ENCODE measurements around the gene RAB4B. TPM values are rescaled to one million over a fixed set of nuclear protein-coding genes. Genes with fewer than 3 reads are reported as not detected.
"Not testable (repeated sequence)": the region's sequence is repeated elsewhere in the genome, so short reads cannot be mapped to it uniquely, and the experiment has no call there.

RAB4B gene
- 13.3 TPM for total RNA-seq
- long read RNA-seq, partial matches to known transcripts, result 3 of 6 reads
- long read RNA-seq, other reads (novel, unspliced or antisense), result 1 of 6 reads

DNA sequence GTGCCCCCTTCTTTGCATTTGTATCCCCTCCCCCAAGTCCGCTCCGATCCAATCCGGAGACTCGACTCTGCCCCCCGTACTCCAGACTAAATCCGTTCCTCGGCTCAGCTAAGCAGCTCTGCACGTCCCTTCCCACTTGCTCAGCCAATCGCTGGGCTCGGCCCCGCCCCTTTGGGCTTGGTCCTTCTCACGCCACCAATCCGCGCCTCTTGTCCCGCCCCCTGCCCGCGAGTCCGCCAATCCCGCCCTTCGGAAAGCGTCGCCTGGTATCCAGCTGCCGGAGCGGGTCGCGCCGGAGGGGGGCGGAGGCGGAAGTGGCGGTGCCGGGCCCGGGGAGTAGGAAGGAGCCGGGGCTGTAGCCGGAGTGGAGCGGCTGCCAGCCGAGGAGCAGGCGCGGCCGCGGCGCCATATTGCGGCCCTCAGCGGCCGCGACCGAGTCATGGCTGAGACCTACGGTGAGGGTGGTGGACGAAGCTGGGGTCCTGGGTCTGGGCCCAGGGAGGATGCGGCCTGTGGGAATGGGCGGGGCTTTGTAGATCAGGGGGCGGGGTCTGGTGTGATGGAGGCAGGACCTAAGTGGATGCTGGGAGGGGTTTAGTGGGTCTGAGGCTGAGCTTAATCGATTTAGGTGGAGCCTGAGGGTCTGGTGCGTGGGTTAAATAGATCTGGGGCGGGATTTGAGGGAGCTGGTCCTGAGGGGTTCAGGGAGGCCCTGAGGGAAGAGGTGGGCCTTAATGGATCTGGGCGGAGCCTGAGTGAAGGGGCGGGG is at the start of gene RAB4B:
Gene RAB4B (plus strand): TSS at position 311 of the 769 bp plus-strand sequence. CDS start 129 bp downstream, at position 440.
- intact Hi-C loops (cut with DNase I), result loop anchor here (1.0 kb wide), 1 partner anchor 20 kb away; no protein-coding TSS in a partner anchor
- ATAC-seq, result peak; percentile 97

GRCh38 chr19:40730065-40730464 is 48.0 kb upstream of the RAB4B start:
- intact Hi-C loops (cut with DNase I); ATAC-seq; DNase-seq (ENCODE audit: missing footprints): not testable (repeated sequence)

More for the DNA sequence above, at the start of gene RAB4B:
- DNase-seq (ENCODE audit: missing footprints), result peak; percentile 100

DNA sequence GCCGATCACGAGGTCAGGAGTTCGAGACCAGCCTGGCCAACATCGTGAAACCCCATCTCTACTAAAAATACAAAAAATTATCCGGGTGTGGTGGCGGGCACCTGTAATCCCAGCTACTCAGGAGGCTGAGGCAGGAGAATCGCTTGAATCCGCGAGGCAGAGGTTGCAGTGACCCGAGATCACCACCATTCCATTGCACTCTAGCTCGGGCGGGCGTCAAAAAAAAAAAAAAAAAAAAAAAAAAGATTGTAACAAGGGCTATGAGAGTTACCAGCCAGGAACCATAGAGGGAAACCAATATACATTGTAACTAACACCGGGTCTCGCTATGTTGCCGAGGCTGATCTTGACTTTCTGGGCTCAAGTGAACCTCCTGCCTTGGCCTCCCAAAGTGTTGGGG is 45.7 kb upstream of the RAB4B start:
- intact Hi-C loops (cut with DNase I); ATAC-seq: not testable (repeated sequence)
- DNase-seq (ENCODE audit: missing footprints), result peak; percentile 8

- peak; percentile 43 for DNase-seq (ENCODE audit: missing footprints)
- intact Hi-C loops (cut with DNase I), result no loop called here
- no peak for ATAC-seq
Observed at GRCh38 chr19:40733149-40733548, 44.9 kb upstream of the RAB4B start.

DNA sequence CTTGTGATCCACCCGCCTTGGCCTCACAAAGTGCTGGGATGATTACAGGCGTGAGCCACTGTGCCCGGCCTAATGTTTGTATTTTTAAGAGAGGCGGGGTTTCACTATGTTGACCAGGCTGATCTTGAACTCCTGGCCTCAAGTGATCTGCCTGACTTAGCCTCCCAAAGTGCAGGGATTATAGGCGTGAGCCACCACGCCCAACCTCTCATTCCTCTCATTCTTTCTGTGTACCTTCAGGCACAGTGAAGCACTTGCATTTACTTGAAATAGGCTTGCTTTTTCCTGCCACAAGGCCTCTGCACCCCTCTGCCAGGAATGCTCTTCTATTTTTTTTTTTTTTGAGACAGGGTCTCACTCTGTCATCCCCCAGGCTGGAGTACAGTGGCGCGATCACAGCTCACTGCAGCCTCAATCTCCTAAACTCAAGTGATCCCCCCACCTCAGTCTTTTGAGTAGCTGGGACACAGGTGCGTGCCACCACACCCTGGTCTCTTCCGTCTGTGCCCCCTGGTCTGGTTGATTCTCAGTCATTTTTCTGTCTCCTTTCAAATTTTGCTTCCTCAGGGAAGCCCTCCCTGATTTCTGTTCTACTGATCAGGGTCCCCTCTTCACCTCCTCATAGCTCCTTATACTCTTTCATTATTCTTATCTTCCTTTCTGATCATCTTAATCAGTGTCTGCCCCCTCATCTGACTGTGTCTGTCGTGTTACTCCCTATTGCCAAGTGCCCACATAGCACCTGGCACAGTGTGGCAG is 42.9 kb upstream of the RAB4B start:
- DNase-seq (ENCODE audit: missing footprints), result peak; percentile 44
- ATAC-seq, result no peak
- intact Hi-C loops (cut with DNase I), result no loop called here

- no peak for ATAC-seq
- peak; percentile 42 for DNase-seq (ENCODE audit: missing footprints)
- intact Hi-C loops (cut with DNase I), result no loop called here
Observed at GRCh38 chr19:40736661-40737060, 41.4 kb upstream of the RAB4B start.

DNA sequence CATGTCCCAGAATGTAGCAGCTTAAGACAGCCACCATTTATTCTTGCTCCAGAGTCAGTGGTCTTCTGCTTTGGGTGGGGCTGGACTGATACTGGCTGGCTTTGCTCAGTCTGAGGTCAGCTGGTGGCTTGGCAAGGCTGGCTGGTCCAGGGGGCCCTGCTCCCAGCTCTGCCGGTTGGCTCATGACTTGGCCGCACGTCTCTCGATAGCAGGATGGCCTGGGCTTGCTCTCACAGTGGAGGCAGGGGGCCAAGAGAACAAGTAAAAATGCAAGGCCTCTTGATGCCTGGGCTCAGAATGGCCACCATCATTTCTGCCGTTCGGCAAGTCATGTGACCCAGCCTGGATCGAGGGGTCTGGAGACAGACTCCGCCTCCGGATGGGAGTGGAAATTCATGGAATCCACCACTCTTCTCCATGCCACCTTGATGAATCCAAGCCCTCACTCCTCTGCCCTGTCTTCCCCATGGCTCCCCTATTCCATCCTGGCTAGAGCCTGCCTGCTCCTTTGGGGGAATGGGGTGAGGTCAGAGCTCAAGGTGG is 40.9 kb upstream of the RAB4B start:
- peak; percentile 35 for ATAC-seq
- intact Hi-C loops (cut with DNase I), result no loop called here
- DNase-seq (ENCODE audit: missing footprints), result peak; percentile 71

DNA sequence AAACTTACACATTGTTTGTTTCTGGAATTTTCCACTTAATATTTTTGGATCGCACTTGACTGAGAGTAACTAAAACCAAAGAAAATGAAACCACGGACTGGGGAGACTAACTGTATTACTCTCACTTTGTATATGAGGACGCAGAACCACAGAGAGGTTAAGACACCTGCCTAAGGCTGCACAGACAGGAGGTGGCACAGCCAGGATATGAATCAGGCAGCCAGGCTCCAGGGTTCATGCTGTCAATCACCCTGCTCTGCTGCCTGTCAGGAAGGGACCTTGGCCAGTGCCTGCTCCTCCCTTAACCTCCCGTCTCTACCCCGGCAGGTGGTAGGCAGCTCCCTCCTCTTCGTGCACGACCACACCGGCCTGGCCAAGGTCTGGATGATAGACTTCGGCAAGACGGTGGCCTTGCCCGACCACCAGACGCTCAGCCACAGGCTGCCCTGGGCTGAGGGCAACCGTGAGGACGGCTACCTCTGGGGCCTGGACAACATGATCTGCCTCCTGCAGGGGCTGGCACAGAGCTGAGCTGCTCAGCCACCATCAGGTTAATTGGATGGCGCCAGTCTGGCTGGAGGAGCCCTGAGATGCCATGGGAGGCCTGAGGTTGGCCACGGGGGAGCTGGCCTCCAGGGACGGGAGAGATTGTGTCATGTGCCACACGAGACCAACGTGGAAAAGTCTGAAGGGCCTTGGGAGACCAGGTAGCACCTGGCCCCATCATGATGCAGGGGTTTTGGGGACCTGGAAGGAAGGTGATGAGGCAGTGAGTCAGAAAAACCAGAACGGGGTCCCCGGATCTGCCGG is 38.8 kb upstream of the RAB4B start:
- DNase-seq (ENCODE audit: missing footprints) (peak; percentile 53), ATAC-seq (no peak)
- intact Hi-C loops (cut with DNase I), result no loop called here

- peak; percentile 47 for DNase-seq (ENCODE audit: missing footprints)
- peak; percentile 12 for ATAC-seq
- intact Hi-C loops (cut with DNase I), result no loop called here
Observed at GRCh38 chr19:40739871-40740703, 38.0 kb upstream of the RAB4B start.

DNA sequence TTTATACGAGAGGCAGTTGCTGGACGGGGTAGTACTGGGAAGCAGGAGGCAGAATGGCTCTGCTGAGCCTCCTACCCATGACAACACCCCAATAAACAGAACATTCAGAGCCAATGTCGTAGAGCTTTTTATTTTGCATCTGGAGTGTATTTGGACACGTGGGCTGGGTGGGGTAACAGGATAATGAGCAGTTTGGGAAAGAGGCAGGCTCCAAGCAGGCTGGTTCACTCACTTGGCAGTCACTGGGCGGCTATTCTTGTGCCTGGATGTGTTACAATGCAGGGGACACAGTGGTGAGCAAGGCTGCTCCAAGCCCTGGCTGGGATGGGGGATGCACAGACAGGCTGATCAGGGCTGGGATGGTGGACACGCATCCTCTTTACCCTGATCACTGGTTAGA is 37.3 kb upstream of the RAB4B start:
- DNase-seq (ENCODE audit: missing footprints) (peak; percentile 66), ATAC-seq (peak; percentile 78)
- intact Hi-C loops (cut with DNase I), result no loop called here

DNA sequence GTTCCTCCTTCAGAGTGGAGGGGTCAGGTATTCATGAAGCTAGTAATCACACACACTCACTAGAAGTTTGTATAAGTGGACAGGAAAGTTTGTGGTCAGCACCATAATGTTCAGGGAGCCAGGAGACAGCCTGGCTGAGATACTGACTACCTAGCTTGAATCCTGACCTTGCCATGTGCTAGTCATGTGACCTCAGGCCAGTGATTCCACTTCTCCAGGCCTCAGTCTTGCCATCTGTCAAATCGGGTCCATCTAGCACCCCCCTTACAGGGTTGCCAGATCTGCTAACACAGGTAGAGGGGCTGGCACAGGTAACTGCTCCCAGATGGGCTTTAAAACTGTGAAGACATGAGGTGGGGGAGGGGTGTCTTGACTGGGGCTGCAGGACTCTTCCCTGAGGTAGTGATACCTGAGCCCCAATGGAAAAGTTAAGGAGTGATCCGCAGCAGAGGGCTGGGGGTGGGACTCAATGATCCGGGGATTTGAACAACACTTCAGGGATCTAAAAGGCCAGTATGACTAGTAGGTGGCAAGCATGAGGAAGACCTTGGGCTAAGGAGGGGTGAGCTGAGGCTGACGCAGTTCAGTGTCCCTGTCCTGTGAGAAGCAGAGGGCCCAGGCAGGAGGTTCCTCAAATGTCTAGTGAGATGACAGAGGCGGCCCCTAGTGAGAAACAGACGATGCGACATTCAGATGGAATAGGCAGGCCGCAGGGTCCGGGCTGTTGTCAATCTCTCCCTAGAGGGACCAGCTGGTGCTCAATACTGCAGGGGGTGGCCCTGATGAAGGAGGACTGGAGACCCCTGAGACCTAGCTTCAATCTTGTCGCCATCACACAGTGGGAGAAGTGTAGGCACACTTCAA is 36.3 kb upstream of the RAB4B start:
- ATAC-seq, result no peak

DNA sequence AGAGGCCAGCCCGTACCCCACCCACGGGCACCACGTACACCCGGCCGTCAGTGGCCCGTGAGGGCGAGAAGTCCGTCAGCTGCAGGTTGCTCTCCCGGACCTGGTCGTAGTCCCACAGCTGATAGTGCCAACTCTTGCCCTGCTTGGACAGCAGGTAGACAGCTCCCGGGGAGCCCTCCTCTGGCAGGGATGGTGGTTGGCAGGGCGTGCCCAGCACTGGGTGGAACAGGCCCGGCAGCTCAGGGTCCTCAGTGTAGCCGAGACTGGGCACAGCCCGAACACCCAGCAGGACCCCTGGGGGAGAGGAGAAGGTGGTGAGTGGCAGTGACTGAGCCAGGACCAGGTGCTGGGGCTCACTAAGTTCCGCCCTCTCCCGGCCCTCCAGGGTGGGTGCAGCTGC is 35.6 kb upstream of the RAB4B start:
- peak; percentile 56 for DNase-seq (ENCODE audit: missing footprints)
- no peak for ATAC-seq
- intact Hi-C loops (cut with DNase I), result no loop called here

More for the DNA sequence above, 36.3 kb upstream of the RAB4B start:
- intact Hi-C loops (cut with DNase I), result no loop called here
- DNase-seq (ENCODE audit: missing footprints), result peak; percentile 49

- ATAC-seq, result no peak
- intact Hi-C loops (cut with DNase I), result no loop called here
- peak; percentile 41 for DNase-seq (ENCODE audit: missing footprints)
Observed at GRCh38 chr19:40742886-40743285, 35.2 kb upstream of the RAB4B start.

DNA sequence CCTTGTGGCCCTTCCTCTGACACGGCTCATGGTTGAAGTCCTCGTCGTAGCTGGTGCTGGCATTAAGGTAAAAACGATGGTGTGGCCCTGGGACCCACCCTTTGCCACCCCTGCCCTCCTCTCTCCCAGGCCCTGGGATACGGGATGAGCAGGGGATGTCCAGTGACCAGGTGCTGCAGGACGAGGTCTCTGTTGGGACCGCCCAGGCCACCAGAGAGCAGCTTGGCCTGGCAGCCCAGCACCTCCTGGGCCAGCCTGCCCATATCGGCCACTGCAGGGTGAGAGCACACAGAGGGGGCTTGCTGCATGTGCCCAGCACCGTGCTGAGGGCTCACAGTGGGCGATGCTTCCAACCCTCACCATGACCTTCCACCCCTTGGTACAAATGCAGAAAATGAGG is 34.1 kb upstream of the RAB4B start:
- intact Hi-C loops (cut with DNase I), result no loop called here
- ATAC-seq (no peak), DNase-seq (ENCODE audit: missing footprints) (peak; percentile 46)

DNA sequence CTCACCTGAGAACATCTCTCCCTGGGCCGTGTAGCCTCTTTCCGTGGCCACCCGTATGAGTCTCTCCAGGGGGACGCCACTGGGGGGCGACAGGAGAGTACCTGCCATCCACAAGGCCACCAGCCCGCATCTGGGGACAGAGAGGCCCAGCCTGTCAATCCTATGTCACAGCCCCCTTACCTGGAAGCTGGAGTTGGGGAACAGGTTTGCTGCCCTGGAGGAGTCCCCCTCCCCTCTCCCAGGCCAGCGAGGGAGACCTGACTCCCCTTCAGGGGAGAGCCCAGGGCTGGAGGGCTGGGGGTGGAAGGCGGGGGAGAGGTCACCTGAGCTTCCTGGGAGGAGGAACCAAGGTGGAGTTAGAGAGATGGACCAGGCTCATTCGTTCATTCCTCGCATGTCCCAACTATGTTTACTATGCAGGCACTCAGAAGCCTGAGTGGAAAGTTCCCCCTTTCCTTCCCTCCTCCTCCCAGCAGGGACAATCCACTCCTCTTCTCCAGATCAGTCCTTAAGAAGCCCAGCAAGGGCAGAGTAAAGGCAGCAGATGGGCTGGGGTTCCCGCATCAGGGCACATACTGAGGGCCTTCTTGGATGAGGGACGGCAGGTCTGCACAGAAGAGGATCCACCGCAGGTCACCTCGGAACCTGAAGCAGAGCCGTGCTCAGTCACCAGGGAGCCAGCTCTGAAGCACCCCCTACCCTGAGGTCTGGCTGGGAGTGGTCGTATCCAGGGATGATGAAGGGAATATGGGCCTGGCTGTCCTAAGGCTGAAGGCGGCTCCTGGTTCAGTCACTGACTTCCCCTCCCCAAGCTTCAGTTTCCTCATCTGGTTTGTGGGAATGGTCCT is 33.3 kb upstream of the RAB4B start:
- intact Hi-C loops (cut with DNase I), result no loop called here
- DNase-seq (ENCODE audit: missing footprints) (peak; percentile 37), ATAC-seq (no peak)

DNA sequence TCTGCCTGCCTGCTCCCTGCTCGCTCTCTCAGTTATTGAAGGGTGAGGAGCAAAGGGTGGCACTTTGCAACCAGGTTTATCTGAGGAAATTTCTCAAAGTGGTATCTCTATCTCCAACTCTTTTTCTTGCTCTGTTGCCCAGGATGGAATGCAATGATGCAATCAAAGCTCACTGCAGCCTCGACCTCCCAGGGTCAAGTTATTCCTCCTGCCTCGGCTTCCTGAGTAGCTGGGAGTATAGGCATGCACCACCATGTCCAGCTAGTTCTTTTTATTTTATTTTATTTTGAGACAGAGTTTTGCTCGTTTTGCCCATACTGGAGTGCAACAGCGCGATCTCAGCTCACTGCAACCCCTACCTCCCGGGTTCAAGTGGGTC is 32.7 kb upstream of the RAB4B start:
- ATAC-seq (no peak), DNase-seq (ENCODE audit: missing footprints) (peak; percentile 22)
- intact Hi-C loops (cut with DNase I), result no loop called here
